RWPE2 (cell line): ENCODE results near the gene PTGIS.

ENCODE experiments used
- ATAC-seq: fragments of 200-7000 bp; cut with Tn5 transposase; 3 replicates; pipeline ENCODE4 v1.9.1; 2021; ENCODE audit warnings: low read depth
- DNase-seq: peaks from one replicate; pipeline ENCODE4 v3.0.0-alpha.2; 2020; ENCODE audit warnings: low spot score
- H3K27ac ChIP-seq: fragments of 450-650 bp; 2 replicates; pipeline ENCODE4 v1.5.1; 2017; ENCODE audit warnings: mild to moderate bottlenecking; ENCODE audit not compliant: poor library complexity, severe bottlenecking
- H3K27me3 ChIP-seq: fragments of 250-450 bp; sonication (Bioruptor Pico); 2 replicates; pipeline ENCODE4 v1.5.1; 2021; ENCODE audit warnings: mild to moderate bottlenecking, moderate library complexity; ENCODE audit not compliant: insufficient read depth, poor library complexity, severe bottlenecking
- H3K36me3 ChIP-seq: fragments of 250-450 bp; sonication (Bioruptor Pico); 2 replicates; pipeline ENCODE4 v1.5.1; 2020; ENCODE audit warnings: low read depth, mild to moderate bottlenecking, moderate library complexity
- H3K4me1 ChIP-seq: fragments of 250-450 bp; sonication (Bioruptor Pico); 2 replicates; pipeline ENCODE4 v1.5.1; 2021; ENCODE audit warnings: mild to moderate bottlenecking, moderate library complexity; ENCODE audit not compliant: insufficient read depth, poor library complexity, severe bottlenecking
- H3K4me3 ChIP-seq: fragments of 250-450 bp; sonication (Bioruptor Pico); 2 replicates; pipeline ENCODE4 v1.5.1; 2021; ENCODE audit warnings: mild to moderate bottlenecking, moderate library complexity; ENCODE audit not compliant: severe bottlenecking
- H3K9me3 ChIP-seq: fragments of 250-450 bp; sonication (Bioruptor Pico); 2 replicates; pipeline ENCODE4 v1.5.1; 2021; ENCODE audit warnings: mild to moderate bottlenecking, moderate library complexity; ENCODE audit not compliant: severe bottlenecking
- TF ChIP-seq, protein P1 (sequence below): fragments of 450-650 bp; IDR thresholded peaks from one replicate; pipeline ENCODE4 v1.5.1; 2017; ENCODE audit warnings: mild to moderate bottlenecking, moderate library complexity; ENCODE audit not compliant: poor library complexity, severe bottlenecking

The PTGIS gene

GRCh38 chr20:49579195-49579594 is 11.3 kb upstream of the PTGIS start:
- peak; percentile 52 for DNase-seq
- H3K27ac ChIP-seq = no peak overlapping the region
- TF ChIP-seq, protein P1, sequence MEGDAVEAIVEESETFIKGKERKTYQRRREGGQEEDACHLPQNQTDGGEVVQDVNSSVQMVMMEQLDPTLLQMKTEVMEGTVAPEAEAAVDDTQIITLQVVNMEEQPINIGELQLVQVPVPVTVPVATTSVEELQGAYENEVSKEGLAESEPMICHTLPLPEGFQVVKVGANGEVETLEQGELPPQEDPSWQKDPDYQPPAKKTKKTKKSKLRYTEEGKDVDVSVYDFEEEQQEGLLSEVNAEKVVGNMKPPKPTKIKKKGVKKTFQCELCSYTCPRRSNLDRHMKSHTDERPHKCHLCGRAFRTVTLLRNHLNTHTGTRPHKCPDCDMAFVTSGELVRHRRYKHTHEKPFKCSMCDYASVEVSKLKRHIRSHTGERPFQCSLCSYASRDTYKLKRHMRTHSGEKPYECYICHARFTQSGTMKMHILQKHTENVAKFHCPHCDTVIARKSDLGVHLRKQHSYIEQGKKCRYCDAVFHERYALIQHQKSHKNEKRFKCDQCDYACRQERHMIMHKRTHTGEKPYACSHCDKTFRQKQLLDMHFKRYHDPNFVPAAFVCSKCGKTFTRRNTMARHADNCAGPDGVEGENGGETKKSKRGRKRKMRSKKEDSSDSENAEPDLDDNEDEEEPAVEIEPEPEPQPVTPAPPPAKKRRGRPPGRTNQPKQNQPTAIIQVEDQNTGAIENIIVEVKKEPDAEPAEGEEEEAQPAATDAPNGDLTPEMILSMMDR = no peak
- H3K9me3 ChIP-seq = no peaks in the 10 kb centered on the region
- H3K36me3 ChIP-seq = no peaks in the 10 kb centered on the region
- no peak overlapping the region for H3K4me3 ChIP-seq
- H3K4me1 ChIP-seq = peaks cover 4% of the 10 kb centered on the region
- no peaks in the 10 kb centered on the region for H3K27me3 ChIP-seq
- ATAC-seq = no peak

DNA sequence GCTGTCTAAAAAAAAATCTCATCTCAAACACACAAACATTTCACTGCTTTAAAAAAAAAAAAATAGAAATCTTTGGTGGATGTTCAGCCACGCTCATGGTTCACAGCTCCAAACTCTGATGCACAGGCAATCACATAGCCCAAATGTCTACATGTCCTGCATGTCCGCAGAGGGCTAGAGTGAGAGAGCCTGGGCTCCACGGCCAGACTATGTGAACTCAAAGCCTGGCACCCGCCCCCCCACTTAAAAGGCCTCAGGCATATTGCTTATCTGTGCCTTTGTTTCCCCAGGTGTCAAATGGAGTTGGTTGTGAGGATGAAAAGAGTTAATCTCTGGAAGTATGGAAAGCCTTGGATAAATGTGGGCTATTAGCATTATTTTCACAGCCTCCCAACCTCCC is 10.5 kb upstream of the PTGIS start:
- ATAC-seq (no peak), DNase-seq (peak; percentile 65)
- no peak overlapping the region for H3K27ac ChIP-seq
- no peaks in the 10 kb centered on the region for H3K4me1 ChIP-seq
- no peaks in the 10 kb centered on the region for H3K9me3 ChIP-seq
- no peak overlapping the region for H3K4me3 ChIP-seq
- TF ChIP-seq, protein P1 = no peak
- no peaks in the 10 kb centered on the region for H3K36me3 ChIP-seq
- H3K27me3 ChIP-seq = no peaks in the 10 kb centered on the region

GRCh38 chr20:49575551-49576060 is 7.7 kb upstream of the PTGIS start:
- DNase-seq (peak; percentile 67), ATAC-seq (peak; percentile 41; the same call in 2 of the 3 replicates)
- H3K36me3 ChIP-seq = no peaks in the 10 kb centered on the region
- no peak overlapping the region for H3K27ac ChIP-seq
- TF ChIP-seq, protein P1 = no peak
- H3K9me3 ChIP-seq = no peaks in the 10 kb centered on the region
- no peak overlapping the region for H3K4me3 ChIP-seq
- no peaks in the 10 kb centered on the region for H3K4me1 ChIP-seq
- peaks cover 6% of the 10 kb centered on the region for H3K27me3 ChIP-seq

- ATAC-seq (peak; percentile 18; the same call in 1 of the 3 replicates), DNase-seq (peak; percentile 66)
- TF ChIP-seq, protein P1 = no peak
- H3K27me3 ChIP-seq = peaks cover 18% of the 10 kb centered on the region
- no peak overlapping the region for H3K4me3 ChIP-seq
- no peaks in the 10 kb centered on the region for H3K9me3 ChIP-seq
- no peaks in the 10 kb centered on the region for H3K4me1 ChIP-seq
- H3K27ac ChIP-seq = no peak overlapping the region
- no peaks in the 10 kb centered on the region for H3K36me3 ChIP-seq
Observed at GRCh38 chr20:49573900-49574416, 6.0 kb upstream of the PTGIS start.

DNA sequence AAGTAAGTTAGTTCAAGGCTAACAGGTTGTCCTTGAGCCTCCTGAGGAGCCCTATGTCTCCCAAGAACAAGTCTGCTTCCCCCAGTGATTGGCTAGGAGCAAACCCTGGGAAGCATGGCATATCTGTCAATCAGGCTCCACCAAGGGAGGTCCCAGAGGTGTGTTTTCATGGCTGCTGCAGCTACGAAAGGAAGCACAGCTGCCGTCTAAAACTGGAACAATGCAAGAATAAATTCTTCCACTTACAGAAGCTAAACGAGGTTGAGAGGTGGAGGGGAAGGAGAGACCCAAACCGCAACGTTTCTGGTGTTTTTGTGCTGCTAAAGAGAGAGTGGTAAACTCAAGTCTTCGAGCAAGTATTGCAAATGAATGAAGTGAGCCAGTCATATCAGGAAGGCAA is 4.9 kb upstream of the PTGIS start:
- Histone ChIP-seq H3K27me3 (peaks cover 24% of the 10 kb centered on the region), H3K4me1 (no peaks in the 10 kb centered on the region), H3K36me3 (no peaks in the 10 kb centered on the region), H3K9me3 (no peaks in the 10 kb centered on the region), H3K27ac (no peak overlapping the region), H3K4me3 (no peak overlapping the region)
- TF ChIP-seq, protein P1 = no peak
- ATAC-seq = no peak
- DNase-seq = peak; percentile 48
